Lower leg skin (tissue), 3 donors: ENCODE measurements around the gene TTC21A.
"Not testable (repeated sequence)": the region's sequence is repeated elsewhere in the genome, so short reads cannot be mapped to it uniquely, and the experiment has no call there.

Source experiments
- CTCF ChIP-seq, 3 donors: fragments of 450-650 bp; IDR thresholded peaks; one replicate each; pipeline ENCODE4 v1.5.1; 2016; ENCODE audit warnings: antibody characterized with exemption in 3 of 3, mild to moderate bottlenecking in 3 of 3, moderate library complexity in 2 of 3
- POLR2A ChIP-seq, 2 donors: fragments of 450-650 bp; IDR thresholded peaks; one replicate each; pipeline ENCODE4 v1.6.1; 2016 to 2017; ENCODE audit warnings: antibody characterized with exemption in 2 of 2, mild to moderate bottlenecking in 1 of 2, moderate library complexity in 1 of 2

- not testable (repeated sequence) for TF ChIP-seq CTCF, POLR2A (IDR thresholded peaks at IDR 0.05)
Observed at GRCh38 chr3:39061228-39061627, 46.3 kb upstream of the TTC21A start.
